Neutrophil (primary cell): Measurements from ENCODE around the gene SNX1.

Experiments used
- H3K27ac ChIP-seq: fragments of 200-600 bp; sonication (generic); 2 replicates; pipeline ENCODE4 v1.5.1; 2016; ENCODE audit warnings: mild to moderate bottlenecking, moderate library complexity
- H3K27me3 ChIP-seq: fragments of 200-600 bp; sonication (generic); 2 replicates; pipeline ENCODE4 v1.6.0; 2016; ENCODE audit warnings: mild to moderate bottlenecking
- H3K36me3 ChIP-seq: fragments of 200-600 bp; sonication (generic); 2 replicates; pipeline ENCODE4 v1.5.1; 2017
- H3K4me1 ChIP-seq, 2 experiments: fragments of 200-600 bp in 1 of 2; sonication (generic) in 1 of 2; 1 replicate in 1 of 2; 2 replicates in 1 of 2; pipeline versions ENCODE4 v1.5.1 to v1.6.1; 2013 to 2016; ENCODE audit warnings: low read depth in 1 of 2, low read length in 1 of 2, mild to moderate bottlenecking in 1 of 2, moderate library complexity in 1 of 2; ENCODE audit not compliant: control insufficient read depth in 1 of 2, insufficient read depth in 1 of 2
- H3K4me3 ChIP-seq, 2 experiments: fragments of 200-600 bp in 1 of 2; sonication (generic) in 1 of 2; 1 replicate in 1 of 2; 2 replicates in 1 of 2; pipeline ENCODE4 v1.5.1; 2013 to 2016; ENCODE audit warnings: low read depth in 1 of 2, low read length in 1 of 2, mild to moderate bottlenecking in 1 of 2, moderate library complexity in 1 of 2
- H3K9me3 ChIP-seq: fragments of 200-600 bp; sonication (generic); 2 replicates; pipeline ENCODE4 v1.5.1; 2016
- CTCF ChIP-seq: fragments of 200-600 bp; sonication (generic); IDR thresholded peaks from 2 replicates; pipeline ENCODE4 v1.5.1; 2016; ENCODE audit warnings: antibody characterized with exemption

SNX1 gene

GRCh38 chr15:64146041-64146440 is 50.3 kb downstream of the SNX1 start:
- peaks cover 1 to 8% of the 10 kb centered on the region in 2 experiments for H3K4me1 ChIP-seq
- no peak for TF ChIP-seq CTCF
- no peak overlapping the region for H3K27ac ChIP-seq
- no peaks in the 10 kb centered on the region for H3K9me3 ChIP-seq
- H3K27me3 ChIP-seq = peaks cover 28% of the 10 kb centered on the region
- H3K4me3 ChIP-seq = no peak overlapping the region
- peaks cover 61% of the 10 kb centered on the region for H3K36me3 ChIP-seq

GRCh38 chr15:64146520-64146884 is 50.7 kb downstream of the SNX1 start:
- Histone ChIP-seq H3K27me3 (peaks cover 33% of the 10 kb centered on the region), H3K36me3 (peaks cover 57% of the 10 kb centered on the region), H3K4me3 (no peak overlapping the region), H3K9me3 (no peaks in the 10 kb centered on the region), H3K4me1 (peaks cover 6 to 11% of the 10 kb centered on the region in 2 experiments), H3K27ac (no peak overlapping the region)
- no peak for TF ChIP-seq CTCF

GRCh38 chr15:64146885-64147681 is 51.3 kb downstream of the SNX1 start:
- Histone ChIP-seq H3K4me1 (peaks cover 12 to 16% of the 10 kb centered on the region in 2 experiments), H3K9me3 (no peaks in the 10 kb centered on the region), H3K36me3 (peaks cover 51% of the 10 kb centered on the region), H3K4me3 (no peak overlapping the region), H3K27me3 (peaks cover 38% of the 10 kb centered on the region), H3K27ac (no peak overlapping the region)
- no peak for TF ChIP-seq CTCF

- Histone ChIP-seq H3K4me3 (no peak overlapping the region), H3K36me3 (peaks cover 40% of the 10 kb centered on the region), H3K9me3 (no peaks in the 10 kb centered on the region), H3K27ac (no peak overlapping the region), H3K27me3 (peaks cover 49% of the 10 kb centered on the region), H3K4me1 (peaks cover 22 to 24% of the 10 kb centered on the region in 2 experiments)
- no peak for TF ChIP-seq CTCF
These were observed 52.4 kb downstream of the SNX1 start for GRCh38 chr15:64148168-64148567.

- peaks cover 27 to 28% of the 10 kb centered on the region in 2 experiments for H3K4me1 ChIP-seq
- TF ChIP-seq CTCF = no peak
- peaks cover 53% of the 10 kb centered on the region for H3K27me3 ChIP-seq
- H3K27ac ChIP-seq = no peak overlapping the region
- no peaks in the 10 kb centered on the region for H3K9me3 ChIP-seq
- no peak overlapping the region for H3K4me3 ChIP-seq
- peaks cover 36% of the 10 kb centered on the region for H3K36me3 ChIP-seq
These were observed 52.8 kb downstream of the SNX1 start for GRCh38 chr15:64148581-64148980.
